Hepatocyte (in vitro differentiated cells): Measurements from ENCODE around the gene ADAR.

ENCODE experiments used
- CTCF ChIP-seq: fragments of 200-600 bp; sonication (generic); IDR thresholded peaks from 2 replicates; pipeline ENCODE4 v1.5.1; 2016; ENCODE audit warnings: antibody characterized with exemption, mild to moderate bottlenecking; ENCODE audit not compliant: poor library complexity
- EZH2 ChIP-seq: fragments of 200-600 bp; sonication (generic); IDR thresholded peaks from 2 replicates; pipeline ENCODE4 v1.6.1; 2016; ENCODE audit warnings: antibody characterized with exemption, mild to moderate bottlenecking, borderline replicate concordance

GRCh38 chr1:154550070-154550469 lies 57.9 kb downstream of the ADAR start:
- no peak for TF ChIP-seq CTCF
- no peak for TF ChIP-seq EZH2
